ENCODE results near the gene VARS2. TPM values are rescaled to one million over a fixed set of nuclear protein-coding genes. Genes with fewer than 3 reads are reported as not detected.

Gene VARS2
- total and polyA plus RNA-seq, 2 donors (not counting 3 experiments of a cell fraction or from before 2014, with no cell fraction given): 17.8 to 34.3 TPM

GRCh38 chr6:30885481-30885998, 28.5 kb upstream of the VARS2 start:
- Histone ChIP-seq H3K9me3 (replicated peaks; ENCODE audit: control insufficient read depth, insufficient read depth, low read length) (no peaks in the 10 kb centered on the region), H3K9me1 (replicated peaks; ENCODE audit: control insufficient read depth, extremely low read depth, insufficient read depth, low read length) (no peaks in the 10 kb centered on the region), H3K4me1 (ENCODE audit: control insufficient read depth, extremely low read depth, insufficient read depth, low read length) (no peaks in the 10 kb centered on the region), H2AFZ (ENCODE audit: low read depth, low read length) (no peak overlapping the region), H3K27ac (ENCODE audit: insufficient read depth, low read depth, low read length) (no peak overlapping the region), H3K79me2 (ENCODE audit: control insufficient read depth, insufficient read depth, low read length) (no peaks in the 10 kb centered on the region), H3K9ac (replicated peaks; ENCODE audit: extremely low read depth, insufficient read depth, low read length) (no peak overlapping the region), H3K4me2 (ENCODE audit: insufficient read depth, low read length) (no peak overlapping the region), H3K36me3 (ENCODE audit: control insufficient read depth in 2 of 2, extremely low read depth in 1 of 2, insufficient read depth in 2 of 2, low read length in 2 of 2) (no peaks in the 10 kb centered on the region), H4K20me1 (replicated peaks; ENCODE audit: control insufficient read depth, extremely low read depth, insufficient read depth, low read length) (no peaks in the 10 kb centered on the region), H3K27me3 (ENCODE audit: control insufficient read depth in 2 of 2, insufficient read depth in 2 of 2, low read length in 2 of 2) (peaks cover 0 to 2% of the 10 kb centered on the region in 2 experiments), H3K4me3 (replicated peaks in 1 of 3; ENCODE audit: insufficient read depth in 1 of 3, low read depth in 1 of 3, low read length in 3 of 3) (no peak overlapping the region)
- FAIRE-seq (no peak), DNase-seq (ENCODE audit: low read depth, low spot score) (no peak)
- no TSS peak for BruUV-seq (replicated peaks)
- intact Hi-C loops (cut with micrococcal nuclease) (no loop called here), dilution Hi-C loops (cut with MboI; ENCODE audit: extremely low pct_ligation_motif_present, low sequenced_read_pairs) (loop anchor here (25.0 kb wide), 1 partner anchor 148 kb away; the partner anchor contains the start of genes FLOT1 and IER3)
- ChIA-PET POLR2A (interaction anchor here (0.6 kb wide), 1 partner anchor 109 kb away, joined by 6 read pairs; no protein-coding TSS in a partner anchor), CTCF (interaction anchor here (1.6 to 7.0 kb wide), 6 partner anchors 11 to 206 kb away, joined by 3 to 36 read pairs (median 6); no protein-coding TSS in a partner anchor)
- TF ChIP-seq MYC (IDR thresholded peaks at IDR 0.05; ENCODE audit: low read depth, low read length) (no peak), POLR2AphosphoS5 (IDR thresholded peaks at IDR 0.05; ENCODE audit: insufficient read depth, low read depth, low read length) (no peak), GATA2 (IDR thresholded peaks at IDR 0.05; ENCODE audit: insufficient read depth, insufficient read length, low read depth, low read length) (no peak), EZH2 (IDR thresholded peaks at IDR 0.05; ENCODE audit: borderline replicate concordance, low read depth, low read length, severe bottlenecking) (no peak), POLR2A (IDR thresholded peaks at IDR 0.05; ENCODE audit: low read depth, low read length) (no peak), CTCF (IDR thresholded peaks at IDR 0.05; ENCODE audit: extremely low read depth in 1 of 2, insufficient read depth in 1 of 2, low read depth in 1 of 2, low read length in 2 of 2) (no peak), JUN (IDR thresholded peaks at IDR 0.05; ENCODE audit: borderline replicate concordance, insufficient read depth, insufficient read length, low read depth) (no peak), FOS (IDR thresholded peaks at IDR 0.05; ENCODE audit: borderline replicate concordance, insufficient read depth, low read length) (no peak)
- TF ChIP-seq, protein P1, sequence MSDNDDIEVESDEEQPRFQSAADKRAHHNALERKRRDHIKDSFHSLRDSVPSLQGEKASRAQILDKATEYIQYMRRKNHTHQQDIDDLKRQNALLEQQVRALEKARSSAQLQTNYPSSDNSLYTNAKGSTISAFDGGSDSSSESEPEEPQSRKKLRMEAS (IDR thresholded peaks at IDR 0.05; ENCODE audit: insufficient read depth, insufficient read length): no peak
